Measurements from ENCODE around the gene COL17A1.

DNA sequence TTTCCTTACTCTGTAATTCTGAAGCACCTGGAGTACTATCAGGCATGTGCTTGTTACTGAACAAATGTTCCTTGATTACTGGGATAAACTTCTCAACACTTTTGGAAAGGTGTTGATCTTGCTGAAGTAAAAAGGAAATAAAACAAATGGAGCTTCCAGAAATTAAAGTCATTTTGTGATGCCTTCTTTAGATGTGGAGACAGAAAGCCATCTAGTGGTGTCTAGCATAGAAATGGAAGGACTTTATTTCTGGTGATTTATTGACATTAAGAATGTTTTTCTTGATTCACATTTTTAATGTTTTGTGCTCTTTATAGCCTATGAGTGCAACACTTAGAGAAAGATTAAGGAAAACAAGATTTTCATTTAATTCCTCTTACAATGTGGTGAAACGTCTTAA lies 37.7 kb upstream of the COL17A1 start:
- TF ChIP-seq EZH2 (IDR thresholded peaks at IDR 0.05; ENCODE audit: borderline replicate concordance, low read length): no peak
- TF ChIP-seq, protein P1, sequence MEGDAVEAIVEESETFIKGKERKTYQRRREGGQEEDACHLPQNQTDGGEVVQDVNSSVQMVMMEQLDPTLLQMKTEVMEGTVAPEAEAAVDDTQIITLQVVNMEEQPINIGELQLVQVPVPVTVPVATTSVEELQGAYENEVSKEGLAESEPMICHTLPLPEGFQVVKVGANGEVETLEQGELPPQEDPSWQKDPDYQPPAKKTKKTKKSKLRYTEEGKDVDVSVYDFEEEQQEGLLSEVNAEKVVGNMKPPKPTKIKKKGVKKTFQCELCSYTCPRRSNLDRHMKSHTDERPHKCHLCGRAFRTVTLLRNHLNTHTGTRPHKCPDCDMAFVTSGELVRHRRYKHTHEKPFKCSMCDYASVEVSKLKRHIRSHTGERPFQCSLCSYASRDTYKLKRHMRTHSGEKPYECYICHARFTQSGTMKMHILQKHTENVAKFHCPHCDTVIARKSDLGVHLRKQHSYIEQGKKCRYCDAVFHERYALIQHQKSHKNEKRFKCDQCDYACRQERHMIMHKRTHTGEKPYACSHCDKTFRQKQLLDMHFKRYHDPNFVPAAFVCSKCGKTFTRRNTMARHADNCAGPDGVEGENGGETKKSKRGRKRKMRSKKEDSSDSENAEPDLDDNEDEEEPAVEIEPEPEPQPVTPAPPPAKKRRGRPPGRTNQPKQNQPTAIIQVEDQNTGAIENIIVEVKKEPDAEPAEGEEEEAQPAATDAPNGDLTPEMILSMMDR (IDR thresholded peaks at IDR 0.05; ENCODE audit: low read length): peak; percentile 64
